HG02943 (cell line): Measurements from ENCODE around the gene RHEBL1.

ENCODE experiments used
- ATAC-seq: cut with Tn5 transposase; IDR thresholded peaks from one replicate; pipeline ENCODE4 v1.9.1; 2021; ENCODE audit warnings: mild to moderate bottlenecking, low read depth, moderate library complexity; ENCODE audit not compliant: unreplicated experiment

The RHEBL1 gene

GRCh38 chr12:49038291-49038955 is 31.4 kb downstream of the RHEBL1 start:
- no peak for ATAC-seq

- no peak for ATAC-seq
Observed at GRCh38 chr12:49037947-49038237, 31.9 kb downstream of the RHEBL1 start.

- ATAC-seq, result no peak
Observed at GRCh38 chr12:49037111-49037946, 32.5 kb downstream of the RHEBL1 start.

- no peak for ATAC-seq
Observed at GRCh38 chr12:49036029-49036428, 33.8 kb downstream of the RHEBL1 start.

- ATAC-seq, result no peak
Observed at GRCh38 chr12:49034286-49034622, 35.5 kb downstream of the RHEBL1 start.

GRCh38 chr12:49033611-49034285 is 36.0 kb downstream of the RHEBL1 start:
- no peak for ATAC-seq

GRCh38 chr12:49032679-49033447 is 36.9 kb downstream of the RHEBL1 start:
- ATAC-seq, result no peak

GRCh38 chr12:49032276-49032675 is 37.5 kb downstream of the RHEBL1 start:
- ATAC-seq, result no peak

- no peak for ATAC-seq
Observed at GRCh38 chr12:49031573-49032161, 38.1 kb downstream of the RHEBL1 start.

- ATAC-seq, result no peak
Observed at GRCh38 chr12:49030714-49031572, 38.8 kb downstream of the RHEBL1 start.

GRCh38 chr12:49030119-49030518 is 39.7 kb downstream of the RHEBL1 start:
- ATAC-seq, result no peak

GRCh38 chr12:49028666-49029275 is 41.0 kb downstream of the RHEBL1 start:
- no peak for ATAC-seq

- ATAC-seq, result no peak
Observed at GRCh38 chr12:49027846-49028555, 41.8 kb downstream of the RHEBL1 start.

- no peak for ATAC-seq
Observed at GRCh38 chr12:49026678-49027480, 42.9 kb downstream of the RHEBL1 start.

GRCh38 chr12:49026101-49026500 is 43.7 kb downstream of the RHEBL1 start:
- no peak for ATAC-seq

- no peak for ATAC-seq
Observed at GRCh38 chr12:49025463-49025862, 44.3 kb downstream of the RHEBL1 start.

- ATAC-seq, result no peak
Observed at GRCh38 chr12:49024543-49024942, 45.2 kb downstream of the RHEBL1 start.

GRCh38 chr12:49023812-49024211 is 46.0 kb downstream of the RHEBL1 start:
- no peak for ATAC-seq
